HG02840 (cell line): ENCODE data around the gene USP27X.

ENCODE experiments used
- ATAC-seq: cut with Tn5 transposase; IDR thresholded peaks from one replicate; pipeline ENCODE4 v1.9.1; 2021; ENCODE audit warnings: mild to moderate bottlenecking, moderate library complexity, moderate number of reproducible peaks; ENCODE audit not compliant: unreplicated experiment, low FRiP score

USP27X gene

DNA sequence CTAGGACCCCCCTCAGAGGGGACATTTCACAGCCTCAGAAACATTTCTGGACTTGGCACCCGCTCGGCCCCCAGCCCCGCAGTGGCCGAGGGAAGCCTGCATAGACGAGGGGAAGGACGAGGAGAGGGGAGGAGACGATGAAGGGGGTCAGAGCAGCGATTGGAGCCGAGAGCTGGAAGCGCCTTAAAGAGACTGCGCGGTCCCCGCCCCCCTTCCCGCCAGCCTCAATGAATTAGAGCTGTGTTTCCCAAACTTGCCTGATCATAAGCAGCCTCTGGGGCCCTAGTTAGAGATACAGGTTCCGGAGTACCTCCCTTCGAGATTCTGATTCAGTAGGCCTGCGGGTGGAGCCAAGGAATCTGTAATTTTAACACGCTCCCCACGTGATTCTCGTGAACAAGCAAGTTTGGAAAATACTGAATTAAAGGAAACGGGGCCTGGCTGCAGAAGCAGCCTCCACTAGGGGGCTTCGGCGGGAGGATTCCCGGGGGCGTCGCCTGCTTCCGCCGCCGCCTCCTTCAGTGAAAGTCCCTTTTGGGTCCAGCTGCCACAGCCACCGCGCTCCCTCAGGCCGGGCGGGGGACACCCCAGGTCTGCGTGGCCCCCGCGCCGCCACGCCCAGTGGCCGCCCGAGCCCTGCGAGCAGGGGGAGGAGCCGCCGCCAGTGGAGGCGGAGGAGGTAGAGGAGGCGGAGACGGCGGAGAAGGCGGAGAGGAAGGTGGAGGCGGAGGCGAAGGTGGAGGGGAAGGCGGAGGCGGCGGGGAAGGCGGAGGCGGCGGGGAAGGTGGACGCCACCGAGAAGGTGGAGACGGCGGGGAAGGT is at the start of gene USP27X:
Gene USP27X (plus strand): TSS at position 651 of the 822 bp plus-strand sequence. CDS start 824 bp downstream, outside the sequence.
- peak; percentile 91 for ATAC-seq

- ATAC-seq: no peak
Measured at GRCh38 chrX:49838374-49838773, 40.9 kb upstream of the USP27X start.

DNA sequence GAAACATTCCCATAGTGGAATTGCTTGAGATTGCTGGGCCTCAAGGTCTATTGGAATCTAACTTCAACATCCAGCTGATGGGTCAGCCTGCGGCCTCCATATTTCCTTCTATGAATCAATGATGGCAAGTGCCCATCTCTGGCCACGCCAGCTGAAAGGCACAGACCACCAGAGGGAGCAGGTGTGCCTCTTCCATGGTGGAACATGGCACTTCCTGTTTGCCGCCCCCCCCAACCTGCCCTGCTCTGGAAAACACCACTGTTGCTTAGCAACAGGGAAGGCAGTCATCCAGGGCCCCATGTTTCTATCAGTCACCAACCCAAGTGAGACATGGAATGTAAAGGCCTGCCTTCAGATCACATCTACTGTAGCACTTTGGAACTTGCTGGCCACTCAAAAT is 38.6 kb upstream of the USP27X start:
- ATAC-seq: no peak

DNA sequence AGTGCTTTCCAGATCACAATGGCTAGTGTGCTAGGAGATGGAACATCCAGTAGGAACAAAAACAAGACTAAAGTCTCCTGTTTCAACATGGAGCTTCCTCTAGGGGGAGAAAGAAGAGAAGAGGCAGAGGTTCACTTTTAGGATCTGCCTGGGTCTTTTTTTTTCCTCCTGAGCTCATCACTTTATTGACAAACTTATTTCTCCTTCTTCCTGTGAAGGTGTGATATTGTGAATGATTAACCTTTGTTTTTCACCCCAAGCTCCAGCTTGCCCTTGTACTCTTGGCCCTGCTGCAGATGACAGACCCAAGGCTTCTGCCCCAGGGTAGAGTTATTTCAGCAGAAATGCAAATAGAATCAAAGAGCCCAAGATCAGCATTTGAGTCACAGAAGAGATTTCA is 36.7 kb upstream of the USP27X start:
- no peak for ATAC-seq

GRCh38 chrX:49844611-49845010 is 34.7 kb upstream of the USP27X start:
- ATAC-seq: no peak

DNA sequence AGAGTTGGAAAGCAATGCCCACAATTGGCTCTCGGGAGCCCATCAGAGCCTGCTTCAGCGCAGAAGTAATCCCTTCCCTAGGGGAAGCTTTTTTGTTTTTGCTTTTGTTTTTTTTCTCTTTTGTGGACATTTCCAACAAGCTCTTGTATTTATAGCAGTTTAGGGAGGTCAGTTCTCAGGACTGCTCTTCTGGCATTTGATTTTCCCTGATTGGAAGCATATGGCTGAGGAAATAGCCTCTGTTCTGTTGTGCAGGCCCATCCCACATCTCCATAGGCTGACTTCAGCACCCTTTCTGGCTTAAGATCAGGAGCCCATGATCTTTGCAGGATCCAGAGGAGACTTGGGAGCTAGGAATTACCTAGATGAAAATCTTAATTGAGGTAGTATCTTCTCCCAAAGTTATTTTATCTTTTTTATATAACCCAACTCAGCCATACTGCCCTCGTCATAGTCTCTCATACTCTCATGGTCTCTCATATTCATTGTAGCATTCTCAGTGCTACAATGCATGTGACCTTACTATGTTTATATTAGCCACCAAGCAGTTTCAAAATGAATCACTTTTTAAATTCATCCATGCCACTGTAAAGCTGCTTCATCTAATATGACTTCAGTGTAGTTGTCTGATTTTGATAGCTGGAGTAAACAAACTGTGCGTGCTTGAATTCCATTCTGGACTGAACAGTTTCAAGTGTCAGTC is 33.4 kb upstream of the USP27X start:
- ATAC-seq: no peak

- no peak for ATAC-seq
Measured at GRCh38 chrX:49846522-49846921, 32.8 kb upstream of the USP27X start.

DNA sequence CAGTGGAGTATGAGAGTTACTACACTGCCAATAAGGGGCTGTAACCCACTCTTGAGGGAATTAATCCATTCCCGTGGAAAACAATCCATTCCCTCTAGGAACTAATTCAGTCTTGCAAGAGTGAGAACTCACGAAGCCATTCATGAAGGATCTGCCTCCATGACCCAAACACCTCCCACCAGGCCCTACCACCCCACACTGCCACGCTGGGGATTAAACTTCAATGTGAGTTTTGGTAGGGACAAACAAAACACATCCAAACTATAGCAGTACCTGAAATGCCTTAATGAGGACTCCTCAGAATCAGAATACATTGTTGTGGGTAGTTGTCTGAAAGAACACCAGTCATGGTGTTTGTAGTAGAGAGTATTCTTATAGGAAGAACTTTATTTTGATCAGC is 31.0 kb upstream of the USP27X start:
- no peak for ATAC-seq

DNA sequence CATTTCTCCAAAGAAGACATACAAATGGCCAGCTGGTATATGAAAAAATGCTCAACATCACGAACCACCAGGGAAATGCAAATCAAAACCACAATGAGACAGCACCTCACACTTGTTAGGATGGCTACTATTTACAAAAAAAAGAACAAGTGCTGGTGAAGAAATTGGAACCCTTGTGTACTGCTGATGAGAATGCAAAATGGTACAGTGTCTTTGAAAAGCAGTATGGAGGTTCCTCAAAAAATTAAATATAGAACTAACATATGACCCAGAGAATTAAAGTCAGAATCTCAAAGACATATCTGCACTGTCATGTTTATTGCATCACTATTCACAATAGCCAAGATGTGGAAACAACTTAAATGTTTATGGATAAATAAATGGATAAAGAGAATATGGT is 29.3 kb upstream of the USP27X start:
- no peak for ATAC-seq

GRCh38 chrX:49853661-49854060 is 25.6 kb upstream of the USP27X start:
- no peak for ATAC-seq

- ATAC-seq: no peak
Measured at GRCh38 chrX:49856819-49857218, 22.5 kb upstream of the USP27X start.

GRCh38 chrX:49858341-49858740 is 20.9 kb upstream of the USP27X start:
- ATAC-seq: no peak

- ATAC-seq: no peak
Measured at GRCh38 chrX:49859491-49859890, 19.8 kb upstream of the USP27X start.

DNA sequence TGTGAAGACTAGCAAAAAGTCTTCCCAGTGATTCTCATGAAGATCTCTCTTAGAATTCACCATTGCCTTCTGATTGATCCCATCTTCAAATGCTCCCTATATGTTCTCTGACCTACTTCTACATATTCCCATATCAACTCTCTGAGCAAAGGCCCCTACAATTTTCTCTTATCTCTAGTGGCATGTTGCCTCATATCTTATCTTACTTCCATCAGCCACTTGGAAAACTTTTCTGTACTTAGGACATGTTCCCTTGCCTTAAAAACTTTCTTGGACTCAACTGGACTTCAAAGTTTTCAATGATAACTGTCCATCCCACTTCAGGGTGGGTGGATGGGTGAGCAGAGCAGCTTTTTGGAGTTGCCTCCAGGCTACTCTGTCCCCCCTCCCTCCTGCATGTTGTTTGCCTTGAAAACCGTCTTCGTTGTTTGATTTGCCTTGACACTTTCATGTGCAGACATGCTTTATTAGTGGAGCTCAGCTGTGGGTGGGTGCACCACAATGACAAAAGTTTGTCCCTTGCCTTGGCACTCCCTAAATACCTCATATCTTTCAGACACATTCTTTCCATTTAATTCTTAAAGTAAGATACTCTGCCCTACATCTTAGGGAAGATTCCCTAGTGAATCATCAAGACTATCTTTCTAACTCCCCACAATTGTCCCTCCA is 18.3 kb upstream of the USP27X start:
- ATAC-seq: no peak

DNA sequence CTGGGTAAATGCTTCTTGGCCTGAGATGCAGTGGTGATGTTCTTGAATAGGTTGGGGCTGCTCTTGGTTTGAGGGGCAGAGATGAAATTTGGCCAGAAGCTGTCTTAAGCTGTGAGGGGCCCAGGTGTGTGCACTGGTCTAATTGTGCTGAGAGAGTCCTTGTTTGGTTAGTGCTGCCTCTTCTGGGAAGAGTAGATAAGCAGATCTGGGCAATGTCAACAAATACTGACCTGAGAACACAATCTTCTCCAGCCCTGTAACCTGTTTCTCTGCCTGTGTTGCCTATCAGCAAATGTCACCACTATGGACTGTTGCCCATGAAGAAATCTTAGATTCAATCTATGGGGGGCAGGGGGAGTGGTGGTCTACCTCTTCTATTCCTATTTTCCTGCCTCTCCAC is 17.2 kb upstream of the USP27X start:
- ATAC-seq: no peak

- no peak for ATAC-seq
Measured at GRCh38 chrX:49868739-49869138, 10.5 kb upstream of the USP27X start.

GRCh38 chrX:49876750-49877149 is 2.5 kb upstream of the USP27X start:
- no peak for ATAC-seq

DNA sequence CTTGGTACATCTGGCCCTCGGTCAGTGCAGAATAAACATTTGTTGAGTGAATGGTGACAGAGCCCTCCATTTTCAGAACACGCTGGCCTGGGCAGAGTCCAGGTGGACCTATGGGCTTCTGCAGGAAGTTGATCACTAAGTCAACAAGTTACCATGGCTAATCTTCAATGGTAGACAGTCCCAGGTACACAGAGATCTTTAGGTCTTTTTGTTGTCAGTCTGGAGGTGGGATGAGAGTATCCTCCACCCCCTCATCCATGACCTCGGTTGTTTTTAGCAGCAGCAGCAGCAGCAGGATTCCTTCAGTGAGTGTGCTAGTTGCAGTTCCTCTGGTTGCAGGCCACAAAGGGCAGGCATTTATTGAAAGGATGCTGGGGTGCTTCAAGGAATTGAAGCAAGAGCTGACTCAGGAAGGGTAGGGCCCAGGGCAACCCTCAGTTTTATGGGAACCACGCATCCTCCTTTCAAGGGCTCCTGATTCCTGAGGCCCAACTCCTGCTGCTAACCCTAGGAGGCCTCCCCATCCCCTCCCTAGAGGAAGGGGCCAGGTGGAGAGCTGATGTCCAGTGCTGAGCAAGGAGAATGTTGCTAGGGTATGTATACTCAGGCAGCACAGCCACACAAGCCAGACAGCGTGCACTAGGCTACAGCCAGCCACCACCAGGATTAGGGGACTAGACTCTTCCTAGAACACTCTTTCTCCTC is 1.7 kb upstream of the USP27X start:
- ATAC-seq: no peak

- no peak for ATAC-seq
Measured at GRCh38 chrX:49878128-49878833, 1.0 kb upstream of the USP27X start.

GRCh38 chrX:49879656-49880277 is 483 bp downstream of the USP27X start:
- peak; percentile 4 for ATAC-seq
